ENCODE data around the gene UBE2L3.
A peak's percentile ranks its signal among the peaks of the same experiment; 100 is the strongest.

Gene UBE2L3

GRCh38 chr22:21650280-21650679 lies 82.8 kb downstream of the UBE2L3 start:
- H3K27me3 Mint-ChIP-seq, result no peaks in the 10 kb centered on the region
- no peak for DNase-seq (ENCODE audit: low spot score in 2 of 2)
- peaks cover 14% of the 10 kb centered on the region for H3K4me1 Mint-ChIP-seq
- H3K36me3 Mint-ChIP-seq, result peaks cover 2% of the 10 kb centered on the region
- no peak overlapping the region for H3K4me3 Mint-ChIP-seq
- H3K9me3 Mint-ChIP-seq, result no peaks in the 10 kb centered on the region
- no peak for ATAC-seq (ENCODE audit: low read depth)
- H3K27ac Mint-ChIP-seq, result no peak overlapping the region

DNA sequence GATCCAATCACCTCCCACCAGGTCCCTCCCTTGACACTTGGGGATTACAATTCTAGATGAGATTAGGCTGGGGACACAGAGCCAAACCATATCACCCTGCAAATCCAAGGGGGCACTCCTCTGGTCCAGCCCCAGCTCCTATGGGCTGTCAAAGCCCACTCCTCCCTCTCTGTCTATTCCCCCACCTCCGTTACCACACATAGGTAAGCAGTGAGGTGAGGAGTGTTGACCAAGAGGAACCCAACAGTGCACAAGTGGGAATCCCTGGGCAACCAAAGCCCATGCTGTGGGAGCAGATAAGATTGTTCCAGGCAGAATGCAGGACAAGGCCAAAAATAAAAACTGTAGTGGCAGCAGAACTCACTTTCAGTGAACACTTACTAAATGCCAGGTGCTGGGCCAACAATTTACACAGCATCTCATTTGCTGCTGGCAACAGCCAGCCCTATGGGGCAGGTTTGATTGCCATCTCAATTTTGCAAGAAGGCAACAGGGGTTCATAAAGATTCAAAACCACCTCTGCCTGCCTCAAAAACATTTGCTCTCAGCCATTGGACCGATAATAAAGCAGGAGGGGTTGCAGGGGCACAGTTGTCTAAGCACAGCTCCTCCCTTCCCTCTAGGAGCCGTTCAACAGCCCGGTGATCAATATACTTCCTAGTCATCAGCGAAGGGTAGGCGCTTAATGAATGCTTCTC lies 83.5 kb downstream of the UBE2L3 start:
- DNase-seq (ENCODE audit: low spot score in 2 of 2), result no peak
- ATAC-seq (ENCODE audit: low read depth), result no peak
- Mint-ChIP-seq H3K4me1 (peaks cover 14% of the 10 kb centered on the region), H3K36me3 (peaks cover 2% of the 10 kb centered on the region), H3K9me3 (no peaks in the 10 kb centered on the region), H3K27me3 (no peaks in the 10 kb centered on the region), H3K27ac (no peak overlapping the region), H3K4me3 (peak overlapping the region; percentile 90)

- H3K36me3 Mint-ChIP-seq, result peaks cover 2% of the 10 kb centered on the region
- ATAC-seq (ENCODE audit: low read depth) (peak; percentile 25), DNase-seq (ENCODE audit: low spot score in 2 of 2) (no peak)
- H3K9me3 Mint-ChIP-seq, result no peaks in the 10 kb centered on the region
- peaks cover 14% of the 10 kb centered on the region for H3K4me1 Mint-ChIP-seq
- peak overlapping the region; percentile 90 for H3K4me3 Mint-ChIP-seq
- peak overlapping the region; percentile 62 for H3K27ac Mint-ChIP-seq
- H3K27me3 Mint-ChIP-seq, result no peaks in the 10 kb centered on the region
Observed at GRCh38 chr22:21651521-21652009, 84.1 kb downstream of the UBE2L3 start.

DNA sequence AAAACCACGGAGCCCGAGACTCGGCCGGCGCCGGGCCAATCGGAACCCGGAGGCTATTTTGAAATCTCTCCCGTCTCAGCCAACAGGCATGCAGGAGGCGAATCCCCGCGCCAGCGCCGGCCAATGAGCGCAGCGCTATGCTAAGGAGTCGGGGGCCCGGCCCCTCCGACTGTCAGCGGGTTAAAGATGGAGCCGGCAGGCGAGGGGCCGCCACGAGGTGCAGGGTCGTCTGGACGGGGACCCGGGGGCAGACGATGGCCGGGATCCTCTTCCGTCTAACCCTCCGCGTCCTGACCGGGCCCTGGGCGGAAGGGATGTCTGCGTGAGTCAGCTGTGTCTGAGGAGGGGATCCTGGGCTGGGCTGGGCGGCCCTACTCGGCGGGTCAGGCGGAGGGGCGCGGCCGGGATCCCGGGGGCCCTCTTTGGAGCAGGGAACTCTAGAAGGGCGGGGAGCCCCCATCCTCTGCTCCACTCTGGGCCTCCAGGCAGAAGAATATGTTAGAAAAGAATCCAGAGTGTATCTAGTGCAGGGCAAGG lies 84.6 kb downstream of the UBE2L3 start:
- Mint-ChIP-seq H3K36me3 (no peaks in the 10 kb centered on the region), H3K27me3 (no peaks in the 10 kb centered on the region), H3K27ac (peak overlapping the region; percentile 62), H3K4me1 (peaks cover 15% of the 10 kb centered on the region), H3K9me3 (no peaks in the 10 kb centered on the region), H3K4me3 (peak overlapping the region; percentile 90)
- DNase-seq (ENCODE audit: low spot score in 2 of 2) (peak; percentile 69 to 72), ATAC-seq (ENCODE audit: low read depth) (peak; percentile 97)

GRCh38 chr22:21652547-21653545 lies 85.3 kb downstream of the UBE2L3 start:
- DNase-seq (ENCODE audit: low spot score in 2 of 2), result no peak
- no peaks in the 10 kb centered on the region for H3K9me3 Mint-ChIP-seq
- no peak for ATAC-seq (ENCODE audit: low read depth)
- H3K27me3 Mint-ChIP-seq, result no peaks in the 10 kb centered on the region
- no peaks in the 10 kb centered on the region for H3K36me3 Mint-ChIP-seq
- peaks cover 18% of the 10 kb centered on the region for H3K4me1 Mint-ChIP-seq
- H3K4me3 Mint-ChIP-seq, result peak overlapping the region; percentile 90
- H3K27ac Mint-ChIP-seq, result no peak overlapping the region

DNA sequence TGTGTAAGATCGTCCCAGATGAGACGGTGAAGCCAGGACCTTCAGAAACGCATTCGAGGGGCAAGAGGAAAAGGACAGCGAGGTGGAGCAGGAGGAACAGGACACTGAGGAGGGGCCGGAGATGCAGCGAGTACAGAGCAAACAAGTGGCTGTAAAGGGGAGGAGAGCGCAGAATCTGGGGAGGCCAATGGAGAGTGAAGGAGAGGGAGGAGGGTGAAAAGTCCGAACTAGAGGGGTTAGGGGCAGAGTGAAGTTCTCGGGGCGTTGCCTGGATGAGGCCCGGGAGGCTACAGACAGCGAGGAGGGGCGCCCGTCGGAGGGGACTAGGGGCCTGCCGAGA lies 89.5 kb downstream of the UBE2L3 start:
- Mint-ChIP-seq H3K9me3 (no peaks in the 10 kb centered on the region), H3K27me3 (no peaks in the 10 kb centered on the region), H3K4me3 (peak overlapping the region; percentile 84), H3K4me1 (peaks cover 10% of the 10 kb centered on the region), H3K36me3 (no peaks in the 10 kb centered on the region), H3K27ac (peak overlapping the region; percentile 42)
- DNase-seq (ENCODE audit: low spot score in 2 of 2) (no peak), ATAC-seq (ENCODE audit: low read depth) (no peak)

DNA sequence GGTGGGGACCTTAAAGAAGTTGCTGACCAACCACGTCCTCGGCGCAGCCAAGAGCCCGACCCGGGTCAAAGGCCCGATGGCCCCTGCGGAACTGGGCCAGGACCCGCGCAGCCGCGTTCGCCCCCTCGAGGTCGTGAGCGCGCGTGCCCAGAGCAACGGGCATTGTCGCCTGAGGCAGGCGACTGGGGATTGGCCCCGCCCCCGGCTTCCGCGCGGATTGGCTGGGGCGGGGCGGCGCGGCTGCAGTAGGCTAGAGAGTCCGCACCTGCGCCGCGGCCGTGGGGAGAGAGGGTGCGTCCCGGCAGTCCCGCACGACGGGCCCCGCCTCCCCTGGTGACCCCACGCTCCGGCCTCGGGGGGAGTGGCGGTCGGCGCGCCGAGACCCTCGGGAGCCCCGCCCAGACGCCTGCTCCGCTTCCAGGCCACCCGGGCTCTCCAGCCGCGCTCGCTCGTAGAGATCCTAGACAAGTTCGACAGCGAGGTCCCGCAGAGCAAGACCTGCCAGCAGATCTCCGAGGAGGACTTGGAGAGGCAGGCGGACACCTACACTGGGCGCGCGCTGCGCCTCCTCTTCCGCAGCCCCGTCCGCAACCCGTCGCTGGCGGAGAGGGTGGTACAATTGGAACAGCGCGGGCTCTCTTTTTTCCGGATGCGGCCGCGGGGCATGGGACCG lies 90.0 kb downstream of the UBE2L3 start:
- peak overlapping the region; percentile 84 for H3K4me3 Mint-ChIP-seq
- no peaks in the 10 kb centered on the region for H3K36me3 Mint-ChIP-seq
- peak; percentile 95 for ATAC-seq (ENCODE audit: low read depth)
- peaks cover 10% of the 10 kb centered on the region for H3K4me1 Mint-ChIP-seq
- H3K27ac Mint-ChIP-seq, result no peak overlapping the region
- H3K9me3 Mint-ChIP-seq, result no peaks in the 10 kb centered on the region
- peak; percentile 64 to 73 for DNase-seq (ENCODE audit: low spot score in 2 of 2)
- no peaks in the 10 kb centered on the region for H3K27me3 Mint-ChIP-seq

GRCh38 chr22:21659864-21660525 lies 92.5 kb downstream of the UBE2L3 start:
- peaks cover 11% of the 10 kb centered on the region for H3K4me1 Mint-ChIP-seq
- ATAC-seq (ENCODE audit: low read depth) (no peak), DNase-seq (ENCODE audit: low spot score in 2 of 2) (no peak)

GRCh38 chr22:21660904-21661303 lies 93.4 kb downstream of the UBE2L3 start:
- H3K9me3 Mint-ChIP-seq, result no peaks in the 10 kb centered on the region
- ATAC-seq (ENCODE audit: low read depth) (no peak), DNase-seq (ENCODE audit: low spot score in 2 of 2) (no peak)
- no peak overlapping the region for H3K4me3 Mint-ChIP-seq
- H3K27me3 Mint-ChIP-seq, result no peaks in the 10 kb centered on the region
- no peak overlapping the region for H3K27ac Mint-ChIP-seq
- H3K36me3 Mint-ChIP-seq, result no peaks in the 10 kb centered on the region
- peaks cover 13% of the 10 kb centered on the region for H3K4me1 Mint-ChIP-seq

More at GRCh38 chr22:21659864-21660525, 92.5 kb downstream of the UBE2L3 start:
- no peaks in the 10 kb centered on the region for H3K36me3 Mint-ChIP-seq
- no peak overlapping the region for H3K27ac Mint-ChIP-seq
- no peak overlapping the region for H3K4me3 Mint-ChIP-seq
- H3K9me3 Mint-ChIP-seq, result no peaks in the 10 kb centered on the region
- H3K27me3 Mint-ChIP-seq, result no peaks in the 10 kb centered on the region

DNA sequence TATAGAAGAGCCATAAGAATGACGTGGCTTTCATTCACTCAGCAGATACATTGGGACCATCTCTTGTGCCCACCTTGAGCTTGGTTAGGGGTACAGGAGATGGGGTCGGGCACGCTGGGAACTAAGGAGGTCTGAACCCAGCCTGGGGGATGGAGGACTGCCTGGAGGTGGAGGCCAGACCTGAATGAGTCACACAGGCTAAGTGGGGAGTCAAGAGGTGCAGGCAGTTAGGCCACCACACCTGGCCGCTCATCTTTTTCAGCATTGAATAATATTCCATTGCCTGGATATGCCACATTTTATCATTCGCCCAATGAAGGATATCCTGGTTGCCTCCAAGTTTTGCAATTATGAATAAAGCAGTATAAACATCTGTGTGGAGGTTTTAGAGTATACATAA lies 94.5 kb downstream of the UBE2L3 start:
- Mint-ChIP-seq H3K4me1 (peaks cover 6% of the 10 kb centered on the region), H3K9me3 (no peaks in the 10 kb centered on the region), H3K36me3 (no peaks in the 10 kb centered on the region), H3K27me3 (no peaks in the 10 kb centered on the region), H3K27ac (no peak overlapping the region), H3K4me3 (no peak overlapping the region)
- DNase-seq (ENCODE audit: low spot score in 2 of 2) (no peak), ATAC-seq (ENCODE audit: low read depth) (no peak)

DNA sequence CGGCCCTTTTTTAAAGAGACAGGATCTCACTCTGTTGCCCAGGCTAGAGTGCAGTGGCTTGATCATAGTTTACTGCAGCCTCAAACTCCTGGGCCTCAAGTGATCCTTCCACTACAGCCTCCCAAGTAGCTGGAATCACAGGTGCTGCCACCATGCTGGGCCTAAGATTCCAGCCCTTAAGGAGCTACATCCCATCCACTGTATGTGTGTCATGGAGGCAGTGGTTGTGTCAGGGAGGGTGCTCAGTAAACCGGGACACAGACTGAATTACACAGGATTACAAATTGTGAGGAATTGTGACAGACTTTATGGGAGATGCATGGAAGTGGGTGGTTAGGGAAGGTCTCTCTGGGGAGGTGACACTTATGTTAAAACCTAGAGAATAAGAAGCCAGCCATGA lies 96.2 kb downstream of the UBE2L3 start:
- Mint-ChIP-seq H3K27me3 (no peaks in the 10 kb centered on the region), H3K27ac (peak overlapping the region; percentile 45), H3K4me1 (peaks cover 6% of the 10 kb centered on the region), H3K4me3 (peak overlapping the region; percentile 65), H3K9me3 (no peaks in the 10 kb centered on the region), H3K36me3 (no peaks in the 10 kb centered on the region)
- DNase-seq (ENCODE audit: low spot score in 2 of 2) (no peak), ATAC-seq (ENCODE audit: low read depth) (no peak)

GRCh38 chr22:21665047-21665851 lies 97.7 kb downstream of the UBE2L3 start:
- DNase-seq (ENCODE audit: low spot score in 2 of 2) (no peak), ATAC-seq (ENCODE audit: low read depth) (no peak)
- H3K36me3 Mint-ChIP-seq, result peaks cover 2% of the 10 kb centered on the region
- H3K9me3 Mint-ChIP-seq, result no peaks in the 10 kb centered on the region
- peak overlapping the region; percentile 94 for H3K27ac Mint-ChIP-seq
- H3K4me3 Mint-ChIP-seq, result peak overlapping the region; percentile 94
- no peaks in the 10 kb centered on the region for H3K27me3 Mint-ChIP-seq
- peaks cover 12% of the 10 kb centered on the region for H3K4me1 Mint-ChIP-seq

DNA sequence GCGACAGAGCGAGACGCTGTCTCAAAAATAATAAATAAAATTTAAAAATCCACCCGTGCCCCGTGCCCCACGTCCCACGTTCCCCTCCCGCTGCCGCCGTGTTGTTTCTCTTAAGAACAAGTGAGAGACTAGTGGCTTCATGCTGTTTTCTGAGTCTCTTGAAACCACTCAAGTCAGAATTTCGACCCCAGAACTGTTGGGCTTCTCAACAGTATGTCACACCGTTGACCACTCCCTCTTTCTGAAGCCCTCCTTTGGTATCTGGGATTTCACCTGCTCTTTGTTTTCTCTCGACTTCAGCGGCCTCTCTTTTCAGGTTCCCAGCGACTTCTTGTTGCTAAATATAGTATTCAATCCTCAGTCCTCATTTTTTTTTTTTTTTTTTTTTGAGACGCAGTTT lies 99.3 kb downstream of the UBE2L3 start:
- H3K36me3 Mint-ChIP-seq, result peaks cover 7% of the 10 kb centered on the region
- peak overlapping the region; percentile 94 for H3K4me3 Mint-ChIP-seq
- peak overlapping the region; percentile 94 for H3K27ac Mint-ChIP-seq
- DNase-seq (ENCODE audit: low spot score in 2 of 2) (no peak), ATAC-seq (ENCODE audit: low read depth) (no peak)
- no peaks in the 10 kb centered on the region for H3K27me3 Mint-ChIP-seq
- H3K9me3 Mint-ChIP-seq, result no peaks in the 10 kb centered on the region
- peaks cover 15% of the 10 kb centered on the region for H3K4me1 Mint-ChIP-seq

Measured in memory B cell (primary cell).